WI38 (cell line): ENCODE data around the gene WNT3.
"Not testable (repeated sequence)": the region's sequence is repeated elsewhere in the genome, so short reads cannot be mapped to it uniquely, and the experiment has no call there.

Experiments
- H3K4me3 ChIP-seq: 2 replicates; pipeline ENCODE4 v1.5.1; 2011; ENCODE audit warnings: low read depth, mild to moderate bottlenecking, control low read depth, low read length
- TF ChIP-seq, protein P1 (sequence below): IDR thresholded peaks from 2 replicates; pipeline ENCODE4 v1.5.1; 2012; ENCODE audit warnings: low read depth, mild to moderate bottlenecking, control low read depth, low read length

The WNT3 gene

GRCh38 chr17:46773221-46773605, 45.3 kb downstream of the WNT3 start:
- TF ChIP-seq, protein P1, sequence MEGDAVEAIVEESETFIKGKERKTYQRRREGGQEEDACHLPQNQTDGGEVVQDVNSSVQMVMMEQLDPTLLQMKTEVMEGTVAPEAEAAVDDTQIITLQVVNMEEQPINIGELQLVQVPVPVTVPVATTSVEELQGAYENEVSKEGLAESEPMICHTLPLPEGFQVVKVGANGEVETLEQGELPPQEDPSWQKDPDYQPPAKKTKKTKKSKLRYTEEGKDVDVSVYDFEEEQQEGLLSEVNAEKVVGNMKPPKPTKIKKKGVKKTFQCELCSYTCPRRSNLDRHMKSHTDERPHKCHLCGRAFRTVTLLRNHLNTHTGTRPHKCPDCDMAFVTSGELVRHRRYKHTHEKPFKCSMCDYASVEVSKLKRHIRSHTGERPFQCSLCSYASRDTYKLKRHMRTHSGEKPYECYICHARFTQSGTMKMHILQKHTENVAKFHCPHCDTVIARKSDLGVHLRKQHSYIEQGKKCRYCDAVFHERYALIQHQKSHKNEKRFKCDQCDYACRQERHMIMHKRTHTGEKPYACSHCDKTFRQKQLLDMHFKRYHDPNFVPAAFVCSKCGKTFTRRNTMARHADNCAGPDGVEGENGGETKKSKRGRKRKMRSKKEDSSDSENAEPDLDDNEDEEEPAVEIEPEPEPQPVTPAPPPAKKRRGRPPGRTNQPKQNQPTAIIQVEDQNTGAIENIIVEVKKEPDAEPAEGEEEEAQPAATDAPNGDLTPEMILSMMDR, result no peak
- H3K4me3 ChIP-seq, result no peak overlapping the region

GRCh38 chr17:46772475-46773220, 45.8 kb downstream of the WNT3 start:
- no peak overlapping the region for H3K4me3 ChIP-seq
- TF ChIP-seq, protein P1, result no peak

- TF ChIP-seq, protein P1, result no peak
Measured at GRCh38 chr17:46771561-46772474, 46.7 kb downstream of the WNT3 start.

DNA sequence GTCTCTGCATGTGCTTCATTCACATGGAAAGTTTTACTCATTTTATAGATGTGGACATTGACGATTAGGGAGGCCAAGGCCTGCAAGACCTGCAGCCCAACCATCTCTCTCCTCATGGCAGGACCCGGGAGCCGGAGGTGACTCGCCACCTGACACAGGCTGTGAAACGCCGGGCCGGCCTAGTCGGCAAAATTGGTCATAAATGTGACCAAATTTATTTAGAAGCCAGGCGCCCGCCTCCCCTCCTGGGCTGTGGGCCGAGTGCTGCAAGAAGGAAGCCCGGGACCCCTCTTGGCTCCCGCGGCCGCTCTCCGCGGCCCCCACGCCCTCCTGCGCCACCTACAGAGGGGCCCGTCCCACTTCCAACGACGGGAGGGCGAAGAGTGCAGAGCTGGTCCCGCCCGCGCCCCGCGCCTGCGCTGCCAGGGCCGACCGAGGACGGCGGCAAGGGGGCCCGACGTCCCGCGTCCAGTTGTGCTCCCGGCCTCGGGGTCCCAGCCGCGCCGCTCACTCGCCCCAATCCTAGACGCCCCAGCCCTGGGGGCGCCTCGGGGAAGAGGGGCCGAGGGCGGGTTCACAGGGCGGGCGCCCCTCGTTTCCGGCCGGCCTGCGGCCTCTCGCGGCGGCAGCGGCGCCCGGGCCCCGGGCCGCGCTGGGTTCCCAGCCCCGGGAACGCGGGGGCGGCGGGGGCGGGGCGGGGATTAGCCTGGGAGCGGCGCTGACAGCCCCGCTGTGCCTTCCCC, 47.5 kb downstream of the WNT3 start:
- TF ChIP-seq, protein P1, result no peak
- H3K4me3 ChIP-seq, result peak overlapping the region; percentile 47

More at GRCh38 chr17:46771561-46772474, 46.7 kb downstream of the WNT3 start:
- peak overlapping the region; percentile 51 for H3K4me3 ChIP-seq

- H3K4me3 ChIP-seq, result no peak overlapping the region
- TF ChIP-seq, protein P1, result no peak
Measured at GRCh38 chr17:46770439-46770817, 48.1 kb downstream of the WNT3 start.

GRCh38 chr17:46769531-46770438, 48.7 kb downstream of the WNT3 start:
- TF ChIP-seq, protein P1, result no peak
- H3K4me3 ChIP-seq, result no peak overlapping the region

GRCh38 chr17:46768896-46769295, 49.6 kb downstream of the WNT3 start:
- H3K4me3 ChIP-seq, result not testable (repeated sequence)
